ENCODE results near the gene UROS.
A peak's percentile ranks its signal among the peaks of the same experiment; 100 is the strongest.

DNA sequence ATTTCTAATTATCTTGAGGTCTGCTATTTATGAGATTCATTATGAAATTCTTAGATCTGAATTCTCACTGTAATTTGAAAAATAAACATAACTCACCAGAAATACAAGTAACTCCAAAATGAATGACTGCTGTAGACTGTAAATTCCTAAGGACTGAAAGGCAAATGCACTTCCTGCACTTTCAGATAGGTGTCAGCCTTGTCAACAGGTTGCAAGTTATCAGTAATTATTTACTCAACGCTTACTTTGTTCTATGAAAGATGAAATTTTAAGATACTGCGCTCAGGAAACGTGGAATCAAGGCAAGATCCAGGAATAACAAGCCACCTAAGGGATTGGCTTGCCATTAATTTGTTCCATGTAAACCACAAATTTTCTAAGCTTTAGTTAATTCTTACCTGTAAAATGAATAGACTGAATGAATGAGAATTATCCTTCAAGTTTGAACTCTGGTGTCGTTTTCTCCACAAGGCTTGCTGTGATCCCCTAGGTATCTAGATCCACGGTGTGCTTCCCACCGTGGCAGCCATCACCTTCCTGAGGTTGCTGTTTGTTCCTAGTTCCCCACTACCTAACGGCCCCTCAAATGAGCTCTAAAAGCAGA lies 45.4 kb upstream of the UROS start:
- TF ChIP-seq, protein P1, sequence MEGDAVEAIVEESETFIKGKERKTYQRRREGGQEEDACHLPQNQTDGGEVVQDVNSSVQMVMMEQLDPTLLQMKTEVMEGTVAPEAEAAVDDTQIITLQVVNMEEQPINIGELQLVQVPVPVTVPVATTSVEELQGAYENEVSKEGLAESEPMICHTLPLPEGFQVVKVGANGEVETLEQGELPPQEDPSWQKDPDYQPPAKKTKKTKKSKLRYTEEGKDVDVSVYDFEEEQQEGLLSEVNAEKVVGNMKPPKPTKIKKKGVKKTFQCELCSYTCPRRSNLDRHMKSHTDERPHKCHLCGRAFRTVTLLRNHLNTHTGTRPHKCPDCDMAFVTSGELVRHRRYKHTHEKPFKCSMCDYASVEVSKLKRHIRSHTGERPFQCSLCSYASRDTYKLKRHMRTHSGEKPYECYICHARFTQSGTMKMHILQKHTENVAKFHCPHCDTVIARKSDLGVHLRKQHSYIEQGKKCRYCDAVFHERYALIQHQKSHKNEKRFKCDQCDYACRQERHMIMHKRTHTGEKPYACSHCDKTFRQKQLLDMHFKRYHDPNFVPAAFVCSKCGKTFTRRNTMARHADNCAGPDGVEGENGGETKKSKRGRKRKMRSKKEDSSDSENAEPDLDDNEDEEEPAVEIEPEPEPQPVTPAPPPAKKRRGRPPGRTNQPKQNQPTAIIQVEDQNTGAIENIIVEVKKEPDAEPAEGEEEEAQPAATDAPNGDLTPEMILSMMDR (IDR thresholded peaks at IDR 0.05) = peak; percentile 59 to 88 (median 74)
- TF ChIP-seq POLR2A (IDR thresholded peaks at IDR 0.05; ENCODE audit: low read depth) (no peak), POLR2AphosphoS5 (IDR thresholded peaks at IDR 0.05) (no peak)
